SH-SY5Y (cell line): ENCODE measurements around the gene CD47.

Experiments
- GATA2 ChIP-seq: IDR thresholded peaks from 2 replicates; pipeline ENCODE4 v1.6.1; 2011; ENCODE audit warnings: mild to moderate bottlenecking, low read depth, low read length
- GATA3 ChIP-seq: IDR thresholded peaks from 2 replicates; pipeline ENCODE4 v1.6.1; 2011; ENCODE audit warnings: low read depth, mild to moderate bottlenecking, low read length, moderate library complexity

- TF ChIP-seq GATA2 (no peak), GATA3 (no peak)
Observed at GRCh38 chr3:108090701-108091497, at the start of gene CD47.
